ENCODE measurements around the gene OVOL3.
A peak's percentile ranks its signal among the peaks of the same experiment; 100 is the strongest.

OVOL3 gene

DNA sequence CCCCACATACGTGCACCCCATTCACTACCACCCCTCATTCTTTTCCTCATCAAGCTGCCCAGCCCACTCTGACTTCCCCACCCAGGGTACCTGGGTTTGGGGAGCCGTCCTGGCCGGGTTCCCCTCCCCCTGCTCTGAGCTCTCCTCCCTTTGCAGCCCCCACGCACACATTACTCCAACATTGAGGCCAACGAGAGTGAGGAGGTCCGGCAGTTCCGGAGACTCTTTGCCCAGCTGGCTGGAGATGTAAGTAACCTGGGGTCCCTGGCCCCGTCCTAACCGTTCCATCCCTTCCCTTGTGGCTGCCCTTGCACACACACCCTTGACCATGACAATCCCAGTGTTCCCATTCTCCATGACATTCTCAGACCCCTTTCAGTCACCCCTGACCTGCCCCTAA is 31.6 kb downstream of the OVOL3 start:
- Histone ChIP-seq H3K27me3 (ENCODE audit: control insufficient read depth in 5 of 5, insufficient read depth in 4 of 5, low read length in 5 of 5) (no peaks in the 10 kb centered on the region), H3K4me1 (ENCODE audit: control insufficient read depth in 5 of 5, insufficient read depth in 5 of 5, low read length in 5 of 5) (peaks cover 0 to 22% (median 15%) of the 10 kb centered on the region in 5 donors), H3K36me3 (ENCODE audit: control insufficient read depth in 5 of 5, insufficient read depth in 5 of 5, low read length in 5 of 5) (peaks cover 5 to 48% (median 47%) of the 10 kb centered on the region in 5 donors), H3K4me3 (ENCODE audit: low read depth in 1 of 5, low read length in 5 of 5) (no peak overlapping the region), H3K9ac (ENCODE audit: low read length in 5 of 5) (no peak overlapping the region), H3K27ac (ENCODE audit: low read depth, low read length) (no peak overlapping the region), H3K9me3 (ENCODE audit: control insufficient read depth in 5 of 5, low read length in 5 of 5) (no peaks in the 10 kb centered on the region)

GRCh38 chr19:36144624-36145023 is 33.7 kb downstream of the OVOL3 start:
- Histone ChIP-seq H3K36me3 (ENCODE audit: control insufficient read depth in 5 of 5, insufficient read depth in 5 of 5, low read length in 5 of 5) (peaks cover 7 to 68% (median 62%) of the 10 kb centered on the region in 5 donors), H3K27me3 (ENCODE audit: control insufficient read depth in 5 of 5, insufficient read depth in 4 of 5, low read length in 5 of 5) (no peaks in the 10 kb centered on the region), H3K4me1 (ENCODE audit: control insufficient read depth in 5 of 5, insufficient read depth in 5 of 5, low read length in 5 of 5) (peaks cover 0 to 16% (median 10%) of the 10 kb centered on the region in 5 donors), H3K4me3 (ENCODE audit: low read depth in 1 of 5, low read length in 5 of 5) (no peak overlapping the region), H3K9me3 (ENCODE audit: control insufficient read depth in 5 of 5, low read length in 5 of 5) (no peaks in the 10 kb centered on the region), H3K27ac (ENCODE audit: low read depth, low read length) (no peak overlapping the region), H3K9ac (ENCODE audit: low read length in 5 of 5) (no peak overlapping the region)

DNA sequence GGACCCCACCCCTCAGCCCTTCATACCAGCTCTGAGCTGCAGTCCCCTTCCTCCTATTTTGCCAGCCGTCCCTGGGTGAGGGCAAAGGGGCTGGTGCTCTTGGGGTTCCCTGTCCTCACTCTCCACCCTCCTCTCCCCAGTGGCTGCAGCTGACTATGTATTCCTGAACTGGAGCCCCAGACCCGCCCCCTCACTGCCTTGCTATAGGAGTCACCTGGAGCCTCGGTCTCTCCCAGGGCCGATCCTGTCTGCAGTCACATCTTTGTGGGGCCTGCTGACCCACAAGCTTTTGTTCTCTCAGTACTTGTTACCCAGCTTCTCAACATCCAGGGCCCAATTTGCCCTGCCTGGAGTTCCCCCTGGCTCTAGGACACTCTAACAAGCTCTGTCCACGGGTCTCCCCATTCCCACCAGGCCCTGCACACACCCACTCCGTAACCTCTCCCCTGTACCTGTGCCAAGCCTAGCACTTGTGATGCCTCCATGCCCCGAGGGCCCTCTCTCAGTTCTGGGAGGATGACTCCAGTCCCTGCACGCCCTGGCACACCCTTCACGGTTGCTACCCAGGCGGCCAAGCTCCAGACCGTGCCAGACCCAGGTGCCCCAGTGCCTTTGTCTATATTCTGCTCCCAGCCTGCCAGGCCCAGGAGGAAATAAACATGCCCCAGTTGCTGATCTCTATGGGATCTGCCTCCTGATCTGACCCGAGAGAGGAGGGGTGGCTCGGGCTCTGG is 38.9 kb downstream of the OVOL3 start:
- H3K27ac ChIP-seq (ENCODE audit: low read depth, low read length): peak overlapping the region; percentile 90

GRCh38 chr19:36150586-36150985 is 39.6 kb downstream of the OVOL3 start:
- no peaks in the 10 kb centered on the region for H3K27me3 ChIP-seq (ENCODE audit: control insufficient read depth in 5 of 5, insufficient read depth in 4 of 5, low read length in 5 of 5)
- H3K36me3 ChIP-seq (ENCODE audit: control insufficient read depth in 5 of 5, insufficient read depth in 5 of 5, low read length in 5 of 5): peaks cover 4 to 50% (median 47%) of the 10 kb centered on the region in 5 donors
- H3K9me3 ChIP-seq (ENCODE audit: control insufficient read depth in 5 of 5, low read length in 5 of 5): no peaks in the 10 kb centered on the region
- H3K4me1 ChIP-seq (ENCODE audit: control insufficient read depth in 5 of 5, insufficient read depth in 5 of 5, low read length in 5 of 5): peaks cover 3 to 27% (median 22%) of the 10 kb centered on the region in 5 donors
- H3K27ac ChIP-seq (ENCODE audit: low read depth, low read length): peak overlapping the region; percentile 90
- peak overlapping the region in 1 of 5 donors; percentile 77 for H3K4me3 ChIP-seq (ENCODE audit: low read depth in 1 of 5, low read length in 5 of 5)
- peak overlapping the region in 4 of 5 donors; percentile 2 to 98 (median 78) for H3K9ac ChIP-seq (ENCODE audit: low read length in 5 of 5)

More for the DNA sequence above, 38.9 kb downstream of the OVOL3 start:
- no peak overlapping the region for H3K4me3 ChIP-seq (ENCODE audit: low read depth in 1 of 5, low read length in 5 of 5)
- no peaks in the 10 kb centered on the region for H3K9me3 ChIP-seq (ENCODE audit: control insufficient read depth in 5 of 5, low read length in 5 of 5)
- no peak overlapping the region for H3K9ac ChIP-seq (ENCODE audit: low read length in 5 of 5)
- H3K27me3 ChIP-seq (ENCODE audit: control insufficient read depth in 5 of 5, insufficient read depth in 4 of 5, low read length in 5 of 5): no peaks in the 10 kb centered on the region
- H3K36me3 ChIP-seq (ENCODE audit: control insufficient read depth in 5 of 5, insufficient read depth in 5 of 5, low read length in 5 of 5): peaks cover 4 to 57% (median 54%) of the 10 kb centered on the region in 5 donors
- peaks cover 3 to 27% (median 22%) of the 10 kb centered on the region in 5 donors for H3K4me1 ChIP-seq (ENCODE audit: control insufficient read depth in 5 of 5, insufficient read depth in 5 of 5, low read length in 5 of 5)

DNA sequence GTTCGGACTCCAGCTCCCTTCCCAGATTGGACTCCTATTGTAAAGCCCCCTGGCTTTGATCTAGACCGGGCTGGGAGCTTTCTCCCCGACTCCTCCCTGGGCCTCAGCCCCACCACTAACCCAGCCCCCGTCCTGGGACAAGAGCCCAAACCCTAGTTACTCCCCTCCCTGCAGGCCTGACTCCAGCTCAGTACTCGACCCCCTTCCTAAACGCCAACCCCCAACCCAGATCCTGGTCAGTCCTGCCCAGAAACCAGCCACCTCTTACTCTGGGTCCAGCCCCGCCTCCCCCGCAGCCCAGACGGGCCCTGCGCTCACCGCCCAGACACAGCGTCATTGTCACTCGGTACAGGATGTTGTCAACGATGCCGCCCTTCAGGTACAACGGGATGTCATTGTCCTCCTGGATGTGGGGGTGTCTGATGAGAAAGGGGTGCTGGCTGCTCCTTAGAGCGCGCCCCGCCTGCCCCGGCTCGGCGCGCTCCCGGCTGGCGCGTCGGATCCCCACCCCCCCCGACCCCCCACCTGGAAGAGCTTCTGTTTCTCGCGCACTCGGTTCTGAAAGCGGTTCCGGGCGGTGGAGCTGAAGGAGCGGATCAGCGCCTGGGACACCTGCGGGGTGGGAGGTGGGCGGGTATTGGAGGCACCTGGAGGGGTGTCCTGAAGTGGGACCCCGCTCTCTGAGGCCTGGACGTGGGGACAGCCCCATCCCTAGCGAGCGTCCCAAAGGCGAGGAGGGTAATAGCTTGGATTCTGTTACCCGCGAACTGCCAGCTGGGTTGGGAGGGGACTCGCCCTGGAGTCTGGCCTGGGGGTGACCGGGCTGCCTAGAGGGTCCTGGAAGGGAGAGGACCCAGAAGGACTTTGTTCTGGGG is 40.4 kb downstream of the OVOL3 start:
- H3K9ac ChIP-seq (ENCODE audit: low read length in 5 of 5): peak overlapping the region; percentile 77 to 98 (median 92)

GRCh38 chr19:36152019-36152351 is 41.0 kb downstream of the OVOL3 start:
- peak overlapping the region; percentile 59 to 80 (median 77) for H3K4me3 ChIP-seq (ENCODE audit: low read depth in 1 of 5, low read length in 5 of 5)
- H3K9ac ChIP-seq (ENCODE audit: low read length in 5 of 5): peak overlapping the region; percentile 77 to 98 (median 92)
- peak overlapping the region; percentile 90 for H3K27ac ChIP-seq (ENCODE audit: low read depth, low read length)
- peaks cover 4 to 36% (median 33%) of the 10 kb centered on the region in 5 donors for H3K36me3 ChIP-seq (ENCODE audit: control insufficient read depth in 5 of 5, insufficient read depth in 5 of 5, low read length in 5 of 5)
- no peaks in the 10 kb centered on the region for H3K27me3 ChIP-seq (ENCODE audit: control insufficient read depth in 5 of 5, insufficient read depth in 4 of 5, low read length in 5 of 5)
- H3K9me3 ChIP-seq (ENCODE audit: control insufficient read depth in 5 of 5, low read length in 5 of 5): no peaks in the 10 kb centered on the region
- peaks cover 3 to 27% (median 22%) of the 10 kb centered on the region in 5 donors for H3K4me1 ChIP-seq (ENCODE audit: control insufficient read depth in 5 of 5, insufficient read depth in 5 of 5, low read length in 5 of 5)

More for the DNA sequence above, 40.4 kb downstream of the OVOL3 start:
- peaks cover 4 to 42% (median 39%) of the 10 kb centered on the region in 5 donors for H3K36me3 ChIP-seq (ENCODE audit: control insufficient read depth in 5 of 5, insufficient read depth in 5 of 5, low read length in 5 of 5)
- no peaks in the 10 kb centered on the region for H3K9me3 ChIP-seq (ENCODE audit: control insufficient read depth in 5 of 5, low read length in 5 of 5)
- H3K27me3 ChIP-seq (ENCODE audit: control insufficient read depth in 5 of 5, insufficient read depth in 4 of 5, low read length in 5 of 5): no peaks in the 10 kb centered on the region
- H3K4me3 ChIP-seq (ENCODE audit: low read depth in 1 of 5, low read length in 5 of 5): peak overlapping the region; percentile 59 to 80 (median 77)
- H3K4me1 ChIP-seq (ENCODE audit: control insufficient read depth in 5 of 5, insufficient read depth in 5 of 5, low read length in 5 of 5): peaks cover 3 to 27% (median 22%) of the 10 kb centered on the region in 5 donors
- H3K27ac ChIP-seq (ENCODE audit: low read depth, low read length): peak overlapping the region; percentile 90

DNA sequence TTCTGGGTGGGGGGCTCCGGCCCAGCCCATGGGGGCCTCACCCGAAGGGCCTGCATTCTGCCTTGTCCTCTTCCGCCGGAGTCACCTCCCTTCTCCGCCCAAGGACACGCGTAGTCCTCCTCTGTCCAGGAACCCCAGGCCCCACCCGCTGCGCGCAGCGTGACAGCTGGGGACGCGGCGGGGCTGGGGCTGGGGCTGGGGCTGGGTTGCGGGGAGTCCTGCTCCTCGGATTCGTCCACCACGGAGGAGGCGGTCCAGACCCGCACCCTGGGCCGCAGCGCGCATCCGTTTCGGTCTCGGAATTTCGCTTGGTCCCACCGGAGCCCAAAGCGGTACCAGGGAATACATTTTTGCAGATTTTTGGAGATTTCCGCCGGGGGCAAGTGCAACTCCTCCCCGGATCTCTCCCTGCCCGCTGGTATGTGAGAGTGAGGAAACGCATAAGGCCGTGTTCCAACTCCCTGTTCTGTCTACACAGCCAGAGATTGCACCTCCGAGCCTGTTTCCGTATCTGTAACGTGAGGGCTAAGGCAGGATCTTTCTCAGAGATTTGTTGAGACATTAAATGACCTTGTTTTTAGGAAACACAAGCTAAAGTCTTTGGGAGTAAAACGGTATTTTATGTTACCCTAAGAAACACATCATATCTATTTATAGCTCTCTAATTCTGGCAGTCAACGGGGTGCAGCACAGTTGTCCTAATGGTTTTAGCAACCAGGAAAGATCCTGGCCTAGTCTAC is 41.6 kb downstream of the OVOL3 start, which contains the start of gene COX7A1:
COX7A1 (minus strand) TSS at position 96 of the 740 bp plus-strand sequence; CDS start at position 56, 40 bp downstream.
- Histone ChIP-seq H3K4me1 (ENCODE audit: control insufficient read depth in 5 of 5, insufficient read depth in 5 of 5, low read length in 5 of 5) (peaks cover 3 to 27% (median 22%) of the 10 kb centered on the region in 5 donors), H3K9ac (ENCODE audit: low read length in 5 of 5) (peak within 1 kb of the TSS; percentile 77 to 98 (median 92)), H3K4me3 (ENCODE audit: low read depth in 1 of 5, low read length in 5 of 5) (peak within 1 kb of the TSS; percentile 70 to 80 (median 77))

DNA sequence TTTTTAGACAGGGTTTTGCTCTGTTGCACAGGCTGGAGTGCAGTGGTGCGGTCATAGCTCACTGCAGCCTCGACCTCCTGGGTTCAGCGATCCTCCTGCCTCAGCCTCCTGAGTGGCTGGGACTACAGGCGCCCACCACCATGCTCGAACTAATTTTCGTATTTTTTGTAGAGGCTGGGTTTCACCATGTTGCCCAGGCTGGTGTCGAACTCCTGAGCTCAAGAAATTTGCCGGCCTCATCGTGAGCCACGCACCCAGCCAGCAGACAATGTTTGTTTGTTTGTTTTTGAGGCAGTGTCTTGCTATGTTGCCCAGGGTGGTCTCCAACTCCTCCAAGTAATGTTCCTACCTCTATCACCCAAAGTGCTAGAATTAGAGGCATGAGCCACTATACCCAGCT is 42.2 kb downstream of the OVOL3 start:
- peak overlapping the region in 2 of 5 donors; percentile 54 to 96 for H3K9ac ChIP-seq (ENCODE audit: low read length in 5 of 5)

More for the DNA sequence above, 41.6 kb downstream of the OVOL3 start, which contains the start of gene COX7A1:
- Histone ChIP-seq H3K27ac (ENCODE audit: low read depth, low read length) (peak within 1 kb of the TSS; percentile 90), H3K27me3 (ENCODE audit: control insufficient read depth in 5 of 5, insufficient read depth in 4 of 5, low read length in 5 of 5) (no peaks in the 10 kb centered on the region), H3K9me3 (ENCODE audit: control insufficient read depth in 5 of 5, low read length in 5 of 5) (no peaks in the 10 kb centered on the region), H3K36me3 (ENCODE audit: control insufficient read depth in 5 of 5, insufficient read depth in 5 of 5, low read length in 5 of 5) (peaks cover 2 to 32% (median 29%) of the 10 kb centered on the region in 5 donors)

GRCh38 chr19:36160821-36161596 is 50.1 kb downstream of the OVOL3 start:
- no peak overlapping the region for H3K9ac ChIP-seq (ENCODE audit: low read length in 5 of 5)
- no peak overlapping the region for H3K27ac ChIP-seq (ENCODE audit: low read depth, low read length)
- H3K9me3 ChIP-seq (ENCODE audit: control insufficient read depth in 5 of 5, low read length in 5 of 5): no peaks in the 10 kb centered on the region
- no peaks in the 10 kb centered on the region for H3K27me3 ChIP-seq (ENCODE audit: control insufficient read depth in 5 of 5, insufficient read depth in 4 of 5, low read length in 5 of 5)
- no peaks in the 10 kb centered on the region for H3K4me1 ChIP-seq (ENCODE audit: control insufficient read depth in 5 of 5, insufficient read depth in 5 of 5, low read length in 5 of 5)
- peaks cover 0 to 6% (median 0%) of the 10 kb centered on the region in 5 donors for H3K36me3 ChIP-seq (ENCODE audit: control insufficient read depth in 5 of 5, insufficient read depth in 5 of 5, low read length in 5 of 5)
- no peak overlapping the region for H3K4me3 ChIP-seq (ENCODE audit: low read depth in 1 of 5, low read length in 5 of 5)

More for the DNA sequence above, 42.2 kb downstream of the OVOL3 start:
- H3K9me3 ChIP-seq (ENCODE audit: control insufficient read depth in 5 of 5, low read length in 5 of 5): no peaks in the 10 kb centered on the region
- no peaks in the 10 kb centered on the region for H3K27me3 ChIP-seq (ENCODE audit: control insufficient read depth in 5 of 5, insufficient read depth in 4 of 5, low read length in 5 of 5)
- peaks cover 3 to 27% (median 22%) of the 10 kb centered on the region in 5 donors for H3K4me1 ChIP-seq (ENCODE audit: control insufficient read depth in 5 of 5, insufficient read depth in 5 of 5, low read length in 5 of 5)
- H3K27ac ChIP-seq (ENCODE audit: low read depth, low read length): peak overlapping the region; percentile 90
- H3K36me3 ChIP-seq (ENCODE audit: control insufficient read depth in 5 of 5, insufficient read depth in 5 of 5, low read length in 5 of 5): peaks cover 2 to 26% (median 25%) of the 10 kb centered on the region in 5 donors
- H3K4me3 ChIP-seq (ENCODE audit: low read depth in 1 of 5, low read length in 5 of 5): peak overlapping the region; percentile 70 to 80 (median 77)
